DND-41 (cell line): ENCODE data around the gene HSD17B2.

Source experiments
- CTCF ChIP-seq: IDR thresholded peaks from 2 replicates; pipeline ENCODE4 v1.5.1; 2012; ENCODE audit warnings: borderline replicate concordance, low read length, moderate library complexity, mild to moderate bottlenecking; ENCODE audit not compliant: poor library complexity, severe bottlenecking; ENCODE audit errors: extremely low read depth
- EZH2 ChIP-seq: IDR thresholded peaks from 3 replicates; pipeline ENCODE4 v1.6.1; 2012; ENCODE audit warnings: borderline replicate concordance, low read depth, mild to moderate bottlenecking, moderate library complexity, low read length, inconsistent platforms; ENCODE audit not compliant: severe bottlenecking

- TF ChIP-seq CTCF, result no peak
- TF ChIP-seq EZH2, result no peak
Observed at GRCh38 chr16:82007189-82007588, 27.9 kb upstream of the HSD17B2 start.
